Upper lobe of left lung (tissue), 4 donors: ENCODE results near the gene CNTNAP2.

Source experiments
- EP300 ChIP-seq, 4 donors: sonication (generic); formaldehyde crosslinking; IDR thresholded peaks; one replicate each; pipeline ENCODE4 v1.5.1; 2017; ENCODE audit warnings: antibody characterized with exemption in 4 of 4, control low read depth in 2 of 4
- POLR2A ChIP-seq, 4 donors: fragments of 450-650 bp; IDR thresholded peaks; one replicate each; pipeline ENCODE4 v1.5.1; 2016 to 2017; ENCODE audit warnings: antibody characterized with exemption in 4 of 4, mild to moderate bottlenecking in 2 of 4
- POLR2AphosphoS5 ChIP-seq, 2 donors: sonication (generic); formaldehyde crosslinking; IDR thresholded peaks; one replicate each; pipeline ENCODE4 v1.5.1; 2017; ENCODE audit warnings: antibody characterized with exemption in 2 of 2
- TF ChIP-seq, protein P1 (sequence below), 6 experiments: fragments of 450-650 bp in 4 of 6; fragments of 200-600 bp in 2 of 6; sonication (generic) in 2 of 6; IDR thresholded peaks; one replicate each; pipeline ENCODE4 v1.5.1; 2016 to 2019; ENCODE audit warnings: antibody characterized with exemption in 6 of 6

DNA sequence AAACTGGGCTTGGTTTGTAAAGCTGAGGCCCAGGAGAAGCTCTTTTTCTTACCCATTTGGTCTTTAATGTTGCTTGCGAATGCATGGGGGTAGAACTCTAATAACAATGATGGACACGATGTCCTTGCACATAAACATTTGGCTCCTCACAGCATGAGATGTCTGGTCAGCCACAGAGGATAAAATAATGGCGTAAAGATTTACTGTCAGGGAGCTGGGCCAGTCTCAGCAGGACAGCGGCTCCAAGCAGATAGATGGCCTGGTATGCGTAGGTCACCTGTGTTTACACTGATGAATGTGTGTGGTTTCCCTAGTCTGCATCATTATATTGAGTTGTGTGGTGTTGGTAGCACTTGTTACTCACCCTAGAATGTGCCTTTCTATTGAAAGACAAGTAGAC, 537.4 kb downstream of the CNTNAP2 start:
- TF ChIP-seq POLR2AphosphoS5 (IDR thresholded peaks at IDR 0.05) (no peak), EP300 (IDR thresholded peaks at IDR 0.05) (no peak), POLR2A (IDR thresholded peaks at IDR 0.05) (no peak)
- TF ChIP-seq, protein P1, sequence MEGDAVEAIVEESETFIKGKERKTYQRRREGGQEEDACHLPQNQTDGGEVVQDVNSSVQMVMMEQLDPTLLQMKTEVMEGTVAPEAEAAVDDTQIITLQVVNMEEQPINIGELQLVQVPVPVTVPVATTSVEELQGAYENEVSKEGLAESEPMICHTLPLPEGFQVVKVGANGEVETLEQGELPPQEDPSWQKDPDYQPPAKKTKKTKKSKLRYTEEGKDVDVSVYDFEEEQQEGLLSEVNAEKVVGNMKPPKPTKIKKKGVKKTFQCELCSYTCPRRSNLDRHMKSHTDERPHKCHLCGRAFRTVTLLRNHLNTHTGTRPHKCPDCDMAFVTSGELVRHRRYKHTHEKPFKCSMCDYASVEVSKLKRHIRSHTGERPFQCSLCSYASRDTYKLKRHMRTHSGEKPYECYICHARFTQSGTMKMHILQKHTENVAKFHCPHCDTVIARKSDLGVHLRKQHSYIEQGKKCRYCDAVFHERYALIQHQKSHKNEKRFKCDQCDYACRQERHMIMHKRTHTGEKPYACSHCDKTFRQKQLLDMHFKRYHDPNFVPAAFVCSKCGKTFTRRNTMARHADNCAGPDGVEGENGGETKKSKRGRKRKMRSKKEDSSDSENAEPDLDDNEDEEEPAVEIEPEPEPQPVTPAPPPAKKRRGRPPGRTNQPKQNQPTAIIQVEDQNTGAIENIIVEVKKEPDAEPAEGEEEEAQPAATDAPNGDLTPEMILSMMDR (IDR thresholded peaks at IDR 0.05) = no peak
